G401.6 (cell line): Measurements from ENCODE around the gene SLMAP.
"Not testable (repeated sequence)": the region's sequence is repeated elsewhere in the genome, so short reads cannot be mapped to it uniquely, and the experiment has no call there.

Experiments used
- FAIRE-seq: peaks from 2 replicates; lab custom pipeline; 2012; peaks lifted over from hg19 to GRCh38; lab: Jason Lieb, UNC

Gene SLMAP

GRCh38 chr3:57832900-57833313, 76.8 kb downstream of the SLMAP start:
- no peak for FAIRE-seq

- no peak for FAIRE-seq
Measured at GRCh38 chr3:57833763-57834162, 77.7 kb downstream of the SLMAP start.

GRCh38 chr3:57837686-57838085, 81.6 kb downstream of the SLMAP start:
- FAIRE-seq = no peak

- FAIRE-seq = no peak
Measured at GRCh38 chr3:57838627-57839026, 82.5 kb downstream of the SLMAP start.

GRCh38 chr3:57840473-57840872, 84.4 kb downstream of the SLMAP start:
- FAIRE-seq = no peak

GRCh38 chr3:57841818-57842217, 85.7 kb downstream of the SLMAP start:
- FAIRE-seq = no peak

GRCh38 chr3:57848177-57848738, 92.1 kb downstream of the SLMAP start:
- FAIRE-seq = no peak

- no peak for FAIRE-seq
Measured at GRCh38 chr3:57851304-57851703, 95.2 kb downstream of the SLMAP start.

GRCh38 chr3:57852896-57853295, 96.8 kb downstream of the SLMAP start:
- FAIRE-seq = peak; percentile 98

GRCh38 chr3:57855281-57855680, 99.2 kb downstream of the SLMAP start:
- no peak for FAIRE-seq

GRCh38 chr3:57855943-57856342, 99.8 kb downstream of the SLMAP start:
- FAIRE-seq = no peak

GRCh38 chr3:57856675-57857074, 100.6 kb downstream of the SLMAP start:
- peak; percentile 83 for FAIRE-seq

GRCh38 chr3:57862894-57863293, 106.8 kb downstream of the SLMAP start:
- FAIRE-seq = no peak

- FAIRE-seq = no peak
Measured at GRCh38 chr3:57863380-57863779, 107.3 kb downstream of the SLMAP start.

- FAIRE-seq = peak; percentile 86
Measured at GRCh38 chr3:57864853-57865252, 108.7 kb downstream of the SLMAP start.

GRCh38 chr3:57869110-57869509, 113.0 kb downstream of the SLMAP start:
- FAIRE-seq = not testable (repeated sequence)

- FAIRE-seq = no peak
Measured at GRCh38 chr3:57872606-57873005, 116.5 kb downstream of the SLMAP start.

- no peak for FAIRE-seq
Measured at GRCh38 chr3:57876632-57877031, 120.5 kb downstream of the SLMAP start.

- FAIRE-seq = no peak
Measured at GRCh38 chr3:57877116-57877515, 121.0 kb downstream of the SLMAP start.

GRCh38 chr3:57884436-57884835, 128.3 kb downstream of the SLMAP start:
- not testable (repeated sequence) for FAIRE-seq

GRCh38 chr3:57889807-57890206, 133.7 kb downstream of the SLMAP start:
- FAIRE-seq = no peak

GRCh38 chr3:57890874-57891273, 134.8 kb downstream of the SLMAP start:
- peak; percentile 61 for FAIRE-seq

- no peak for FAIRE-seq
Measured at GRCh38 chr3:57892423-57892822, 136.3 kb downstream of the SLMAP start.

GRCh38 chr3:57893156-57893555, 137.0 kb downstream of the SLMAP start:
- FAIRE-seq = no peak

GRCh38 chr3:57893668-57894067, 137.6 kb downstream of the SLMAP start:
- FAIRE-seq = no peak
